ENCODE measurements around the gene IL22RA1.

Gene IL22RA1

GRCh38 chr1:24142546-24143534 is at the start of gene IL22RA1:
IL22RA1 (minus strand) TSS chr1:24143140; CDS start chr1:24143082, 58 bp downstream.
- no peak for DNase-seq (ENCODE audit: low read depth)

GRCh38 chr1:24191860-24192259 is 48.9 kb upstream of the IL22RA1 start:
- no peak for DNase-seq (ENCODE audit: low read depth)

DNA sequence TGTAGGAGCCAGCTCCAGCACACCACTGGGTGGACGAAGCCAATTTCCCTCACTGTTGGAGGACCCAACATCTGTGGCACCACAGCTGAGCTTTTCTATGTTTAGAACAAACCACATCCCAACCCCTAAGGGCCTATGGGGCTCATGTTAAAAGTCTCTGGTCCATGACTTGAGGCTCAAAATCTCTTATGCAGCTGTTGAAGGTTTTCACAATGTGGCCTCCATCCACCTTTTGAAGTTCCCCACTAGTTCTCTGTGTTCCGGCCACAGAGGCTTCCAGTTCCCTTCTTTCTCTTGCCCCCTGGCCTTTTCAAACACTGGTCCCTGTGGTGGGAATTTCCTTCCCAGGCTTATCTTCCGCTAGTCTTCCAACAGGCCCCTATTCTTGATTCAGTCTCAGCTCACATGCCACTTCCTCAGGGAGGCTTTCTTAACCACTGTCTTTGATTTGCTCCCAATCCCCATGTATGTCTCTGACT is 48.1 kb upstream of the IL22RA1 start:
- DNase-seq (ENCODE audit: low read depth) = no peak

- DNase-seq (ENCODE audit: low read depth) = no peak
These were observed 46.6 kb upstream of the IL22RA1 start for GRCh38 chr1:24189528-24189927.

GRCh38 chr1:24186993-24187790 is 44.3 kb upstream of the IL22RA1 start, which contains the start of gene IFNLR1:
IFNLR1 (minus strand) TSS chr1:24187289; CDS start chr1:24187248, 41 bp downstream.
- no peak for DNase-seq (ENCODE audit: low read depth)

GRCh38 chr1:24186711-24186992 is 43.7 kb upstream of the IL22RA1 start:
- no peak for DNase-seq (ENCODE audit: low read depth)

DNA sequence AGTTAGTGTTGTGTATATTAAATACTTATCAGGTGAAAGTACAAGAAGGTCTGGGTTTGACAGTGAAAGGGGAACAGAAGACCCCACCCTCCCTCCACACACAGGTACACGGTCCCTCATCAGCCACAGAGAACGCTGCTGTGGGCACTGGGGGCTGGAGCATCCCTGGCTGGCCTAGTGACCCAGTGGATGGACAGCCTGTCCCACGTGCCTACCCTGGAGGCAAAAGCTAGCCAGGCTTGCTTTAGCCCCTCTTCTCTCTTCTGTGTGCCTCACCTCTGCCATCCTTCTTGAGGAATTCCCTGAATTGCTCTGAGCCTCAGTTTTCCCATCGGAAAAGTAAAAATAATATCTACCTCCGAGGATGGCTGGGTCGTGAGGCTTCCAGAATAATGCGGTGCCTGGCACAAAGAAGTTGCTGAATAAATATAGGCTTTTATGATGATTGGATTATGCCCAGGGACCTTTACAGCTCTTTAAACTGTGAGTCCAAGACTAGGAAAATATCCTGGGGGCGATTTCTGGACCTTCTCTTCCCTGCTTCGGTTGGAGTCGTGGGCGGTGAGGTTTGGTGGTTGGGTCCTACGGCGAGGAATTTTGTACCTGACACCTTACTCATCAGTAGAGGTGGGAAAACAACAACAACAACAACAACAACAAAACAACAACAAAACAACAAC is 43.2 kb upstream of the IL22RA1 start:
- DNase-seq (ENCODE audit: low read depth) = no peak

DNA sequence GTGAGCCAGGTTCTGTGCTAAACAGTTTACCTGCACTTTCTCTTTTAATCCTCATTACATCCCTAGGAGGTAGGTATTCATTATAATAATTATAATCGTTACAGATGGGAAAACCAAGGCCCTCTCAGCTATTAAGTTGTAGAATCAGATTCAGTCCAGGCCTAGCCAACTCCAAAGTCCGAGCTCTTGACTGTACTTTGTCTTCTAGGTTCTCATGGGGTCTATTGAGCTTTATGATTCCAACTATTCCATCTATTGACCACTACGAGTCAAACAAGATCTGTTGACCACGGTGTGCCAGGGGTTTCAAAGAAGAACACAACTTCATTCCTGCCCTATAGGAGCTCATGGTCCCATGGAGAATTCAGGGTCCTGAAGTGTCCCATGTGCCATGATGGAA is 42.1 kb upstream of the IL22RA1 start:
- no peak for DNase-seq (ENCODE audit: low read depth)

DNA sequence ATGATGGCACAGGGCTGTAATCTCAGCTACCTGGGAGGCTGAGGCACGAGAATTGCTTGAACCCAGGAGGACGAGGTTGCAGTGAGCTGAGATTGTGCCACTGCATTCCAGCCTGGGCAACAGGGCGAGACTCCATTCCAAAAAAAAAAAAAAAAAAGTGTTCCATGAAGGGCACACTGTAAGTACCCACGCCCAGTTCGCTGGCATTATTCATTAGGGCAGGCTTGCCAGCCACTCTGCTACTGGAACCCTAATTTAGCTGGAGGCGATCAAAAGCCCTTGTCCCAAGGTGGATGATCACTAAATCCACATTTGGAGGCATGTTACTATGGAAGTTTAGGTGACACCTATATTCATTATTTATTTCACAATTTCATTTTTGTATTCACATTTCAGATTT is 39.1 kb upstream of the IL22RA1 start:
- DNase-seq (ENCODE audit: low read depth) = no peak

DNA sequence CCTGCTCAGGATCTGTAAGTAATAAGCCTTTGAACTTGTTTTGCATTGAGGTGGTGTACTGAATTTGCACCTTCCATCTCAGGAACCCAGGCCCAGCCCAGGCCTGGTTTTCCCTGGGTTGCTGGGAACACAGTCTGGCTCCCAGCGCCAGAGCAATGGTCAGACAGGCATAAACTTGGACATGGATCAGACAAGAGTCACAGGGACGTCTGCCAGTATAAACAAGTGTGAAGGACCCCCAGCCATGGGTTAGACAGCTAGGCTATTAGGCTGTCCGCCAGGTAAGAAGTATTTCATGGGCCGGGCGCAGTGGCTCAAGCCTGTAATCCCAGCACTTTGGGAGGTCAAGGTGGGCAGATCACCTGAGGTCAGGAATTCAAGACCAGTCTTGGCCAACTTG is 38.7 kb upstream of the IL22RA1 start:
- no peak for DNase-seq (ENCODE audit: low read depth)

DNA sequence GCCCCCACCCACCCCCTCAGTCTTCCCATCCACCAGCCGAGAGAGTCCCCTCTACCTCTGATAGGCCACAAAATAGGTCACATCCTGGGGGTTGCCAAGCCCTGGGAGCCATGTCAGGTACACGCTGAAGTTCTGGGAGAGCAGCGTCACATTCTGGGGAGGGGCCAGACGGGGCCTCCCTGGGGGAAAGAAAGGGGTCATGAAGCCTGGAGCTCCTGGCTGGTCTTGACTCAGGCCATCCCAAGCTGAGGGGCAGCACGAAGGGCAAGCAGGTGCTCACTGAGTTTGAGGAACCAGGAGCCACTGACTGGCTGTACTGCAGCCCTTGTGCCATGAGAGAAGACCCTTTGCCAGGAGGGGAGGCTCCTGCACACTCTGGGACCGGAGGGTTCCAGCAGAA is 37.7 kb upstream of the IL22RA1 start:
- no peak for DNase-seq (ENCODE audit: low read depth)

DNA sequence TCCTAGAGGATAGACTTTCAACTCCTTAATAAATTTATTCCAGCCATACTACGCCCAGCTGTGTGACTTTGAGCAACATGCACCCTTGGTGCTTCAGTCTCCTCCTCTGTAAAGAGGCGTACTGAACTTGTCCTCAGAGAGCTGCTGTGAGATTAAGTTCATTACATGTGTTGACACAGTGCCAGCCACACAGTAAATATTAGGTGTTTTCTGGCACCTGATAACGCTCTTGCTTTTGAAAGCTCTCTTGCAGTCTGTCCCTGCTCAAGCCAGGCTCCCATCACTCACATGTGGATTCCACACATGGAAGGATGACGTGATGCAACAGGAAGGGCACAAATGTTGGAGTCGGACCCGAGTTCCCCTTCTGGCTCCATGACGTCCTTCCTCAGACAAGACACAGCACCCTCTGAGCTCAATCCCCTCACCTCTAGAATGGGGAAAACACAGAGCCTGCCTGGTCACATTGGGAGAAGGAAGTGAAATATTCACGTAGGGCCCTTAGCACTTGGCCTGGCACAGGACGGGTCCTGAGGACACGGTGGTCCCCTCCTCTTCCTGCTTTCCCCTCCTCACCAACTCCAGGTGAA is 36.4 kb upstream of the IL22RA1 start:
- no peak for DNase-seq (ENCODE audit: low read depth)

GRCh38 chr1:24178407-24178806 is 35.5 kb upstream of the IL22RA1 start:
- no peak for DNase-seq (ENCODE audit: low read depth)

GRCh38 chr1:24177161-24177560 is 34.2 kb upstream of the IL22RA1 start:
- DNase-seq (ENCODE audit: low read depth) = no peak

GRCh38 chr1:24175033-24175755 is 32.3 kb upstream of the IL22RA1 start:
- DNase-seq (ENCODE audit: low read depth) = no peak

GRCh38 chr1:24173638-24174575 is 31.0 kb upstream of the IL22RA1 start:
- DNase-seq (ENCODE audit: low read depth) = no peak

DNA sequence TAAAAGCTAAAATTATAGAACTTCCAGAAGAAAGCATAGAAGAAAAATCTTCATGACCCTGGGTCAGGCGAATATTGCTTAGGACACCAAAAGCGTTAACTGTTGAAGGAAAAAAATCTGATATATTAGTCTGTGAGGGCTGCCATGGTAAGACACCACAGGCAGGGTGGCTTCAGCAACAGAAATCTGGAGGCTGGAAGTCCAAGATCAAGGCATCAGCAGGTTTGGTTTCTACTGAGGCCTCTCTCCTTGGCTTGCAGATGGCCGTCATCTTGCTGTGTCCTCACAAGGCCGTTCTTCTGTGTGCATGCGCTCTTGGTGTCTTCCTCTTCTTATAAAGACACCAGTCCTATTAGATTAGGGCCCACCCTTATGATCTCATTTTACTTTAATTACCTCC is 29.7 kb upstream of the IL22RA1 start:
- no peak for DNase-seq (ENCODE audit: low read depth)

DNA sequence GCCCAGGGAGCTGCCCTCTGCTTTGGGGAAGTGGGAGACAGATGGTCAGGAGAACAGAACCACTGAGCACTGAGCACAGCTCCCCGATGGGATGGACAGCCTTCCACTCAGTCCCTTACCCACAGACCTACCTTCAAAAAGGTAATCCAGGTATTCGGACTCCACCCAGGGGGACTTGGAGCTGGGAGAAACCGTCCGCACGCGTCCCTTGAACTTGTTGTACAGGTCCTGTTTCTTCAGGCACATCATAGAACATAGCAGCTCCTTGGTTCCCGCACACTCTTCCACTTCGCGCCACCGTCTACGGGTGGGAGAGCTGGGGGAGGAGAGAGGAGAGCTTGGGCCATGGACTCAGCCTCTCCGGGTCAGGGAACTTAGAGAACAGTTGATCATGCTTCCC is 26.3 kb upstream of the IL22RA1 start:
- DNase-seq (ENCODE audit: low read depth) = no peak

DNA sequence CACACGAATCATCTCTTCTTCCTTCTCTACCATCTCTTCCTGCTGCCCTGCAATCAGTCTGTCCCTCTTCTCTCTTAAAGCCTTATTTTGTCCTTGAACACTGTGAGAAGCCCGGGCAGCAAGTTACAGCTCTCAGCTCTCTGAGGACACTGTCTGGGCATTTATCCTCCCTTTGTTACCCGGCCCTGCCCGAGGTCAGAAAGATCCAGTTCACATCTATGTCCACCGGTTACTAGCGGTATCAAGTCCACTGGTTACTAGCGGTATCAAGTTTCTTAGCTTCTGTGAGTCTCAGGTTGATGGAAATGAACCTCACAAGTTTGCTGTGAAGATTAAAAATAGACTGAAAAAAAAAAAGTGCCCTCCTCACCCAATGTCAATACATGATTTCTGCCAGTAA is 25.3 kb upstream of the IL22RA1 start:
- no peak for DNase-seq (ENCODE audit: low read depth)

- DNase-seq (ENCODE audit: low read depth) = no peak
These were observed 24.1 kb upstream of the IL22RA1 start for GRCh38 chr1:24167008-24167407.
